ENCODE data around the gene S100A16. TPM values are rescaled to one million over a fixed set of nuclear protein-coding genes. Genes with fewer than 3 reads are reported as not detected.
"Not testable (repeated sequence)": the region's sequence is repeated elsewhere in the genome, so short reads cannot be mapped to it uniquely, and the experiment has no call there.

S100A16 gene
- total RNA-seq, 8 experiments from 2014 or later = 2.0 to 108 (median 7.0) TPM

DNA sequence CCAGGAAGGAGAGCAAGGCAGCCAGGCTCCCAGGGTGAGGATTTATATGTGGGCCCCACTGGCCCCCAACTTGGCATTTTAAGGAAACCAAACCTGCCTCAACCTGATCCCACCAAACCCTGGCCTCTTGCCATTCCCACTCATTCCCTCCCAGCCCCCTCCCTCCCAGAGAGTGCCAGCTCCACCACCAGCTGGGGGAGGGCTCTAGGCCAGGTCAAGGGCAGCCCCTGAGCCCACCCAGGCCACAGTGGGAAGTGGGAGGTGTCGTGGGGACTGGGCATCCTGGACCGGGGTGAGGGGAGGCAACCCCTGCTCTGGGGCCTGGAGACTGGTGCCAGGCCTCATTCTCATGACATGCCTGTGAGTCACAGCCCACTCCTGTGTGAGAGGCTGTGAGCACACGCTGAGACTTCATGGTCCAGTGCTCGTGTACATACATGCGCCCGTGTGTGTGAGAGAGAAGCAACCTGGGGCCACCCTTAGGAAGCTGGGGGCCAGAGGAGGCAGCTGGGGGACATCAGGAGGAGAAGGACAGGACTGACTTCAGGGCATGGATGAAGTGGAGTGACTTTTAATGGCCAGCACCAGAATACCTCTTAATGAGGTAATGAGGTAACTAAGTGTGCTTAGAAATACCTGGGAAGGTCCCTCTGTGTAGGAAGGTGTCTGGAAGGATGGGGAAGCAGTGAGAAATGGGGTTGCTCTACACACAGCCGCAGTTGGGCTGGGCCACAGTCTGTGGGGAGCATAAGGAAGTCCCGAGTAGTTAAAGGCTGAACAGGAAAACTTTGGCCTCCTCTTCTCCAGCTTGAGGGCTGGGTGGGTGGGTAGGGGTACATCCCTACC is 47.2 kb downstream of the S100A16 start, which contains the start of gene S100A2:
TSS of gene S100A2 (minus strand) at position 316 of the 846 bp plus-strand sequence. CDS start 1,967 bp downstream, outside the sequence.
- no peak within 1 kb of the TSS for H3K4me3 ChIP-seq
- WGBS, 10 experiments = 60 to 81% (median 70%) methylated on average over 3 to 8 of the region's 8 CpGs; no CpG with 5 or more reads in 6 of the 10 experiments
- peaks cover 19 to 26% of the 10 kb centered on the region in 2 donors for H3K4me1 ChIP-seq (replicated peaks in 1 of 2)
- peak within 1 kb of the TSS in 1 of 2 donors; percentile 20 for H3K27ac ChIP-seq
- peak in 7 of 8 experiments; percentile 24 to 53 (median 50) for ATAC-seq (replicated peaks in 6 of 8)
- in situ Hi-C loops (cut with MboI; ENCODE audit: low pct_unique_long_range_greater_than_20kb in 2 of 9, low sequenced_read_pairs in 9 of 9, unreplicated experiment in 9 of 9) = loop anchor here in 1 of 9 experiments (10.0 kb wide), 1 partner anchor 61 kb away; no protein-coding TSS in a partner anchor

DNA sequence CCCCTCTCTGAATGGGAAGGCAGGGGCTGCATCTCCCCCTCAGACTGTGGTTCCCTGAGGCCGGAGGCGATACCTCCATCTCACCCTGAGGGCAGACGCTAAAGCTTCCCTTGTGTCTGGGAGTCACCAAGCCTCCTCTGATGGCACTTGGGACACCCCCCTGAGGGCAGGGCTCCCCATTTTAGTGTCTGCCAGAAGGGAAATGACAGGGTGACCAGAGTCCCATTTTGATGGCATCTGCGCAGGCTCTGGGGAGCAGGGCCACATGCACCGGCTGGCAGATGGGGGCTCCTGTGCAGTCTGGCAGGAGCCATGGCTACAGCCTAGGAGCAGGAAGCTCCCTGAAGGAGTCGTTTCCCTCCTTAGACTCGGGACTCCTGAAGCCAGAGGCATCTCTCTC is 48.9 kb downstream of the S100A16 start:
- Histone ChIP-seq H3K4me1 (replicated peaks in 1 of 2) (peaks cover 19 to 26% of the 10 kb centered on the region in 2 donors), H3K27ac (no peak overlapping the region), H3K4me3 (no peak overlapping the region)
- WGBS, 10 experiments = 60 to 92% (median 73%) methylated on average over 2 to 4 of the region's 7 CpGs; no CpG with 5 or more reads in 7 of the 10 experiments
- ATAC-seq (replicated peaks in 6 of 8) = no peak
- in situ Hi-C loops (cut with MboI; ENCODE audit: low pct_unique_long_range_greater_than_20kb in 2 of 9, low sequenced_read_pairs in 9 of 9, unreplicated experiment in 9 of 9) = loop anchor here in 1 of 9 experiments (10.0 kb wide), 1 partner anchor 59 kb away; no protein-coding TSS in a partner anchor

DNA sequence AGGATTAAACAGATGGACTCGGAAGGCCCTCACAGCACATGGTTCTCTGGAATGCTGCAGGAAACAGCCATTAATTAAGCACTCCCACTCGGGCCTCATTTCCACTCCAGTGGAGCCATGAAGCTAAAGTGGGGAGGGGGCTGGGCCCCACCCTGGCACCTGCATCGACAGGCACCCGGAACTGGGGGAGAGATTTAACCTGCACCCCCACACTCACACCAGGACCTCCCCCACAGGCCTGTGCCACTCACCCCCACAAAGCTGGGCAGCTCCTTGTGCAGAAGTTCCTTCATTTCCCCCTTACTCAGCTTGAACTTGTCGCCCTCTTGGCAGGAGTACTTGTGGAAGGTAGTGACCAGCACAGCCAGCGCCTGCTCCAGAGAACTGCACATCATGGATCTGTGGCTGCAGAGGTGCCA is 49.4 kb downstream of the S100A16 start:
- Histone ChIP-seq H3K4me1 (replicated peaks in 1 of 2) (peaks cover 16 to 23% of the 10 kb centered on the region in 2 donors), H3K27ac (no peak overlapping the region), H3K4me3 (no peak overlapping the region)
- ATAC-seq (replicated peaks in 6 of 8) = no peak
- in situ Hi-C loops (cut with MboI; ENCODE audit: low pct_unique_long_range_greater_than_20kb in 2 of 9, low sequenced_read_pairs in 9 of 9, unreplicated experiment in 9 of 9) = loop anchor here in 1 of 9 experiments (10.0 kb wide), 1 partner anchor 59 kb away; no protein-coding TSS in a partner anchor
- 40 to 100% (median 88%) methylated on average over 1 to 4 of the region's 6 CpGs; no CpG with 5 or more reads in 6 of the 10 experiments for WGBS, 10 experiments

DNA sequence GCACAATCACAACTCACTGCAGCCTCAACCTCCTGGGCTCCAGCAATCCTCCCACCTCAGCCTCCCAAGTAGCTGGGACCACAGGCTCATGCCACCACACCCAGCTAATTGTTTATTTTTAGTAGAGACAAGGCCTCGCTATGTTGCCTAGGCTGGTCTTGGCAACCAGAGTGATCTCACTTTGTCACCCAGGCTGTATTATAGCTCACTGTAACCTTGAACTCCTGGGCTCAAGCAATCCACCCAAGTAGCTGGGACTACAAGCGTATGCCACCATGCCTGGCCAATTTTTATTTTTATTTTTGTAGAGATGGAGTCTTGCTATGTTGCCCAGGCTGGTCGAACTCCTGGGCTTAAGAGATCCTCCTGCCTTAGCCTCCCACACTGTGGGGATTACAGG is 50.9 kb downstream of the S100A16 start:
- ATAC-seq (replicated peaks in 6 of 8); H3K27ac ChIP-seq; H3K4me3 ChIP-seq: not testable (repeated sequence)
- 76 to 100% (median 88%) methylated on average over 1 to 3 of the region's 3 CpGs; no CpG with 5 or more reads in 1 of the 10 experiments for WGBS, 10 experiments
- H3K4me1 ChIP-seq (replicated peaks in 1 of 2) = peaks cover 15 to 16% of the 10 kb centered on the region in 2 donors
- in situ Hi-C loops (cut with MboI; ENCODE audit: low pct_unique_long_range_greater_than_20kb in 2 of 9, low sequenced_read_pairs in 9 of 9, unreplicated experiment in 9 of 9) = loop anchor here in 1 of 9 experiments (10.0 kb wide), 1 partner anchor 57 kb away; no protein-coding TSS in a partner anchor

DNA sequence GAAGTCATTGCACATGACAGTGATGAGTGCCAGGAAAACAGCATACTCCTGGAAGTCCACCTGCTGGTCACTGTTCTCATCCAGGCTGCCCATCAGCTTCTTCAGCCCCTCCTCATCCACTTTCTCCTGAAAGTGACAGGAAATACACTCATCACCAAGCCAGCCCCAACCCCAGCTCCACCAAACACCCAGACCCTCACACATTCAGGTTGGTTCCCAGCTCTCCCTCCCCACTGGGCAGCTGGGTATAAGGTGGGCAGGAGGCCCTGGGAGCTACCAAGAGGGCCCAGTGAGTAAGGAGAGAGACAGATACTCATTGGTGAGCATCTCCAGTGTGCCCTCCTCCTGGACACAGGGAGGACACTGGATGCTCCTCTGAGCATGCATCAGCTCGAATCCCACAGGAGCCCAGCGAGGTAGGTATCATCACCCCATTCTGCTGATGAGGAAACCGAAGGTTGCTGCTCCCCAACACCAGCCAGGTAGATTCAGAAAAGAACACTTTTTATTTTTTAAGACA is 51.4 kb downstream of the S100A16 start:
- in situ Hi-C loops (cut with MboI; ENCODE audit: low pct_unique_long_range_greater_than_20kb in 2 of 9, low sequenced_read_pairs in 9 of 9, unreplicated experiment in 9 of 9) = loop anchor here in 1 of 9 experiments (10.0 kb wide), 1 partner anchor 57 kb away; no protein-coding TSS in a partner anchor
- Histone ChIP-seq H3K4me1 (replicated peaks in 1 of 2) (peaks cover 11% of the 10 kb centered on the region in 2 donors), H3K4me3 (no peak overlapping the region), H3K27ac (no peak overlapping the region)
- WGBS, 10 experiments = 83 to 100% (median 92%) methylated on average over 1 to 3 of the region's 3 CpGs; no CpG with 5 or more reads in 4 of the 10 experiments
- ATAC-seq (replicated peaks in 6 of 8) = no peak

DNA sequence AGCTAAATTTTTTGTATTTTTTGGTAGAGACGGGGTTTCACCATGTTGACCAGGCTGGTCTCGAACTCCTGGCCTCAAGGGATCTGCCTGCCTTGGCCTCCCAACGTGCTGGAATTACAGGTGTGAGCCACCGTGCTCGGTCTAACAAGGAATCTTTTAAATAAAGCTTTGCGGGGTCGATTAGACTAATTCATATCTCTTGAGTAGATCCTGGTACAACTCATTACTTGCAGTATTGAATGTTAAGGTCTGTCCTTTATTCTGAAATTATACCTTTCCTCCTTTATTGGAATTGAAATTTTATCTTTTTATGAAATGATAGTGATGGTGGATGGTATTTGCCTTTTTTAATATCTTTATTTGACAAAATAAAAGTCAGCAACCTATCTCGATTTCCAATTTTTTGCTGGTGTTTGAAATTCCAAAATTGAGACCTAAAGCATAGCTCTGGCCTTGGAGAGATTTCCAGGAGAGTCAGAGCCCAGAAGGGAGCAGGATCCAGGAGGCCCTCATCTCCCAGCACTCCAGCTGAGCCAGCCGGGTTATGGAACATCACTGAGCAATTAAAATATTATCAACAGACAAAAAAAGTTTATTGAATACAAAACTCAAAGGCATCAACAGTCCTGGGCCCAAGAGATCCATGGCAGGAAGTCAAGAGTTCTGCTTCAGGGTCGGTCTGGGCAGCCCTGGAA is 52.0 kb downstream of the S100A16 start:
- in situ Hi-C loops (cut with MboI; ENCODE audit: low pct_unique_long_range_greater_than_20kb in 2 of 9, low sequenced_read_pairs in 9 of 9, unreplicated experiment in 9 of 9) = loop anchor here in 1 of 9 experiments (10.0 kb wide), 1 partner anchor 56 kb away; no protein-coding TSS in a partner anchor
- Histone ChIP-seq H3K4me3 (no peak overlapping the region), H3K4me1 (replicated peaks in 1 of 2) (peaks cover 5% of the 10 kb centered on the region in 2 donors), H3K27ac (no peak overlapping the region)
- 82 to 100% (median 88%) methylated on average over 1 to 10 of the region's 10 CpGs; no CpG with 5 or more reads in 1 of the 10 experiments for WGBS, 10 experiments
- ATAC-seq (replicated peaks in 6 of 8) = no peak

DNA sequence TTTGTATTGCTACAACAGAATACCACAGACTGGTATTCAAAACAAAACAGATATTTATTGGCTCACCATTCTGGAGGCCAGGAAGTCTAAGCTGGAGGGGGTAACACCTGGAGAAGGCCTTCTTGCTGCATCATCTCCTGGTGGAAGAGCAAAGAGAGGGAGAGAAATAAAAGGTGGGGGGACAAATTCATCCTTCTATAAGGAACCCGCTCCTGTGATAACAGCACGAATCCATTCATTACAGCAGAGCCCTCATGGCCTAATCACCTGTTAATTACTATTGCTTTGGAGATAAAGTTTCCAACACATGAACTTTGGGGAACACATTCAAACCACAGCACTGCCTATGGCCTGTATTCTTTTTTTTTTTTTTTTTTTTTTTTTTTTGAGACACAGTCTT is 52.7 kb downstream of the S100A16 start:
- in situ Hi-C loops (cut with MboI; ENCODE audit: low pct_unique_long_range_greater_than_20kb in 2 of 9, low sequenced_read_pairs in 9 of 9, unreplicated experiment in 9 of 9) = loop anchor here in 1 of 9 experiments (10.0 kb wide), 1 partner anchor 55 kb away; no protein-coding TSS in a partner anchor
- no peaks in the 10 kb centered on the region for H3K4me1 ChIP-seq (replicated peaks in 1 of 2)
- H3K4me3 ChIP-seq = no peak overlapping the region
- H3K27ac ChIP-seq = no peak overlapping the region
- ATAC-seq (replicated peaks in 6 of 8) = no peak
- 89 to 100% (median 93%) methylated on average over 2 of the region's 2 CpGs; no CpG with 5 or more reads in 5 of the 10 experiments for WGBS, 10 experiments

DNA sequence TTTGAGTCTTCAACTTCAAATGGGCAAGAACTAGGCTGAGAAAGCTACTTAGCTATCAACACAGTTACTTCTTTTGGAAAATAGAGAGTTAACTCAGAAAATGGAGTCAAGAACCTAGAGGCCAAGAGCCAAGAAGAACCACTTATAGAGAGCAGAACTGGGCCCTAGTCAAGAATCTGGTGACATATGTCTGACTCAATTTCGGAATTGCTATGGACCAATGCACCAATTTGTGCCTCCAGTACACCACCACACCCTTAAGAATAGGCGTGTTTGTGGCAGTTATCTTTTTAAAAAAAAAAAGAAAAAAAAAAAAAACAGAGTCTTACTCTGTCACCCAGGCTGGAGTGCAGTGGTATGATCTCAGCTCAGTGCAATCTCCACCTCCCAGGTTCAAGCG is 55.1 kb downstream of the S100A16 start:
- Histone ChIP-seq H3K4me3 (no peak overlapping the region), H3K27ac (no peak overlapping the region), H3K4me1 (replicated peaks in 1 of 2) (no peaks in the 10 kb centered on the region)
- 51 to 100% (median 92%) methylated on average over 1 to 3 of the region's 3 CpGs; no CpG with 5 or more reads in 3 of the 10 experiments for WGBS, 10 experiments
- in situ Hi-C loops (cut with MboI; ENCODE audit: low pct_unique_long_range_greater_than_20kb in 2 of 9, low sequenced_read_pairs in 9 of 9, unreplicated experiment in 9 of 9) = no loop called here
- no peak for ATAC-seq (replicated peaks in 6 of 8)

Other genes starting within 250 kb of the S100A16 start
- gene S100A12, start 237.5 kb downstream of the S100A16 start, total RNA-seq = not detected
- gene S100A8, start 222.1 kb downstream of the S100A16 start, total RNA-seq = 100 to 1,000 TPM in 1 of 8 experiments, 10 to 100 TPM in 1, under 1 TPM in 2, not detected in 4; 0.29 to 281 (median 8.6) TPM
- under 1 TPM in 5 of 8 experiments, not detected in 3; 0.10 to 0.66 (median 0.14) TPM for gene S100A7A, start 196.6 kb downstream of the S100A16 start, total RNA-seq
- gene S100A7, start 152.5 kb downstream of the S100A16 start, total RNA-seq = not detected
- gene S100A6, start 77.1 kb downstream of the S100A16 start, total RNA-seq = 1,000 to 10,000 TPM in 1 of 8 experiments, 100 to 1,000 TPM in 2, 1 to 10 TPM in 4, under 1 TPM in 1; 0.49 to 2,482 (median 5.7) TPM
- not detected for gene S100A5, start 72.2 kb downstream of the S100A16 start, total RNA-seq
- 1,000 to 10,000 TPM in 1 of 8 experiments, 10 to 100 TPM in 1, 1 to 10 TPM in 5, under 1 TPM in 1; 0.93 to 1,152 (median 3.7) TPM for gene S100A4, start 67.3 kb downstream of the S100A16 start, total RNA-seq
- 1 to 10 TPM in 2 of 8 experiments, under 1 TPM in 3, not detected in 3; 0.36 to 4.1 (median 1.00) TPM for gene S100A3, start 63.9 kb downstream of the S100A16 start, total RNA-seq
- 1 to 10 TPM in 4 of 8 experiments, under 1 TPM in 2, not detected in 2; 0.23 to 4.5 (median 1.5) TPM for gene S100A2, start 47.3 kb downstream of the S100A16 start, total RNA-seq
- gene S100A14, start 3.2 kb upstream of the S100A16 start, total RNA-seq = under 1 TPM in 5 of 8 experiments, not detected in 3; 0.11 to 0.66 (median 0.59) TPM
- gene S100A13, start 14.4 kb upstream of the S100A16 start, total RNA-seq = 100 to 1,000 TPM in 2 of 8 experiments, 10 to 100 TPM in 6; 44.1 to 224 (median 59.6) TPM
- 1 to 10 TPM in 5 of 8 experiments, under 1 TPM in 3; 0.38 to 3.7 (median 1.5) TPM for gene S100A1, start 15.3 kb upstream of the S100A16 start, total RNA-seq
- 100 to 1,000 TPM in 4 of 8 experiments, 10 to 100 TPM in 4; 29.9 to 136 (median 99.2) TPM for gene CHTOP, start 20.9 kb upstream of the S100A16 start, total RNA-seq
- gene SNAPIN, start 45.6 kb upstream of the S100A16 start, total RNA-seq = 10 to 100 TPM; 36.1 to 93.5 (median 53.3) TPM
- 100 to 1,000 TPM; 116 to 542 (median 228) TPM for gene ILF2, start 57.9 kb upstream of the S100A16 start, total RNA-seq
- gene NPR1, start 65.6 kb upstream of the S100A16 start, total RNA-seq = under 1 TPM in 7 of 8 experiments, not detected in 1; 0.27 to 0.85 (median 0.64) TPM
- gene INTS3, start 114.9 kb upstream of the S100A16 start, total RNA-seq = 10 to 100 TPM; 33.0 to 70.4 (median 44.9) TPM
- gene SLC27A3, start 162.3 kb upstream of the S100A16 start, total RNA-seq = 10 to 100 TPM in 5 of 8 experiments, 1 to 10 TPM in 3; 5.0 to 49.7 (median 15.3) TPM

All from motor neuron (in vitro differentiated cells).